HG03196 (cell line): Measurements from ENCODE around the gene ANKRD11.
"Not testable (repeated sequence)": the region's sequence is repeated elsewhere in the genome, so short reads cannot be mapped to it uniquely, and the experiment has no call there.

Source experiments
- ATAC-seq: cut with Tn5 transposase; IDR thresholded peaks from one replicate; pipeline ENCODE4 v1.9.1; 2021; ENCODE audit not compliant: unreplicated experiment

Gene ANKRD11

GRCh38 chr16:89334050-89334449 lies 156.3 kb downstream of the ANKRD11 start:
- no peak for ATAC-seq

- peak; percentile 50 for ATAC-seq
Measured at GRCh38 chr16:89333401-89334001, 156.9 kb downstream of the ANKRD11 start.

- no peak for ATAC-seq
Measured at GRCh38 chr16:89332902-89333245, 157.5 kb downstream of the ANKRD11 start.

- no peak for ATAC-seq
Measured at GRCh38 chr16:89332243-89332901, 158.0 kb downstream of the ANKRD11 start.

GRCh38 chr16:89331371-89332109 lies 158.8 kb downstream of the ANKRD11 start:
- ATAC-seq = no peak

- no peak for ATAC-seq
Measured at GRCh38 chr16:89330177-89330856, 160.0 kb downstream of the ANKRD11 start.

GRCh38 chr16:89329830-89330176 lies 160.6 kb downstream of the ANKRD11 start:
- ATAC-seq = not testable (repeated sequence)

GRCh38 chr16:89328412-89329400 lies 161.7 kb downstream of the ANKRD11 start:
- ATAC-seq = not testable (repeated sequence)

- ATAC-seq = no peak
Measured at GRCh38 chr16:89326721-89327120, 163.6 kb downstream of the ANKRD11 start.

- no peak for ATAC-seq
Measured at GRCh38 chr16:89325861-89326471, 164.4 kb downstream of the ANKRD11 start.

- ATAC-seq = peak; percentile 38
Measured at GRCh38 chr16:89324056-89325010, 166.0 kb downstream of the ANKRD11 start.

- ATAC-seq = no peak
Measured at GRCh38 chr16:89323120-89323960, 167.0 kb downstream of the ANKRD11 start.

GRCh38 chr16:89322321-89323119 lies 167.8 kb downstream of the ANKRD11 start:
- ATAC-seq = no peak

- no peak for ATAC-seq
Measured at GRCh38 chr16:89320782-89321501, 169.4 kb downstream of the ANKRD11 start.

- peak; percentile 42 for ATAC-seq
Measured at GRCh38 chr16:89319886-89320781, 170.2 kb downstream of the ANKRD11 start.

GRCh38 chr16:89319631-89319885 lies 170.8 kb downstream of the ANKRD11 start:
- ATAC-seq = no peak
